K562 (cell line): Measurements from ENCODE around the gene HNRNPF. TPM values are rescaled to one million over a fixed set of nuclear protein-coding genes. Genes with fewer than 3 reads are reported as not detected.

Source experiments
- ATF1 ChIP-seq, 2 experiments: fragments of 450-650 bp in 1 of 2; IDR thresholded peaks; 2 replicates each; pipeline ENCODE4 v1.6.1; 2016; ENCODE audit warnings: missing compliant biosample characterization in 1 of 2, missing genetic modification characterization in 1 of 2
- BHLHE40 ChIP-seq: IDR thresholded peaks from 2 replicates; pipeline ENCODE4 v1.6.1; 2011; ENCODE audit warnings: low read length, improper control_type of control experiment
- CHAMP1 ChIP-seq: fragments of 450-650 bp; IDR thresholded peaks from 2 replicates; pipeline ENCODE4 v1.6.1; 2016; ENCODE audit warnings: mild to moderate bottlenecking
- CREB3L1 ChIP-seq: fragments of 450-650 bp; IDR thresholded peaks from 2 replicates; pipeline ENCODE4 v1.6.1; 2014; ENCODE audit warnings: low read depth, mild to moderate bottlenecking, moderate library complexity, borderline replicate concordance
- HOMEZ ChIP-seq: fragments of 250-450 bp; sonication (Bioruptor Pico); IDR thresholded peaks from 2 replicates; pipeline ENCODE4 v1.4.0; 2020; ENCODE audit warnings: mild to moderate bottlenecking, moderate library complexity
- MED1 ChIP-seq: sonication (generic); formaldehyde crosslinking; IDR thresholded peaks from 2 replicates; pipeline ENCODE4 v1.8.1; 2023; ENCODE audit warnings: missing genetic modification reagents, borderline replicate concordance
- MXI1 ChIP-seq: IDR thresholded peaks from 2 replicates; pipeline ENCODE4 v1.6.1; 2011; ENCODE audit warnings: low read depth, mild to moderate bottlenecking, improper control_type of control experiment, low read length
- PHF8 ChIP-seq: fragments of 200-600 bp; sonication (generic); IDR thresholded peaks from 2 replicates; pipeline ENCODE4 v1.6.1; 2012; ENCODE audit warnings: mixed run types, mild to moderate bottlenecking, inconsistent platforms, low read length, moderate library complexity, borderline replicate concordance
- RBM25 ChIP-seq: fragments of 200-400 bp; formaldehyde crosslinking; IDR thresholded peaks from 2 replicates; pipeline ENCODE4 v1.6.1; 2018; ENCODE audit warnings: low read length, low read depth, moderate library complexity; ENCODE audit not compliant: severe bottlenecking
- VEZF1 ChIP-seq: fragments of 200-800 bp; sonication (Bioruptor generic); IDR thresholded peaks from 2 replicates; pipeline ENCODE4 v1.6.1; 2017; ENCODE audit warnings: missing genetic modification characterization, missing compliant biosample characterization
- ZFP30 ChIP-seq: fragments of 250-450 bp; sonication (Bioruptor Pico); IDR thresholded peaks from 2 replicates; pipeline ENCODE4 v1.8.0; 2022; ENCODE audit warnings: moderate library complexity, mild to moderate bottlenecking, inconsistent platforms, borderline replicate concordance
- ZNF133 ChIP-seq: fragments of 250-450 bp; sonication (Bioruptor Pico); IDR thresholded peaks from 2 replicates; pipeline ENCODE4 v1.4.0; 2020; ENCODE audit warnings: mild to moderate bottlenecking
- ZNF507 ChIP-seq: conservative IDR thresholded peaks from 2 replicates; pipeline ENCODE4 v1.6.1; 2017; ENCODE audit warnings: missing genetic modification characterization, missing compliant biosample characterization
- polyA plus RNA-seq, 8 experiments: library from polyadenylated mRNA; depleted of rRNA in 4 of 8; stranded (reverse) in 5 of 8; unstranded in 3 of 8; fragments of >200 nt; fragmentation: Nextera tagmentation in 2 of 8; fragmentation: Illumina TruSeq in 1 of 8; extraction: Ambion mirVana in 2 of 8; extraction: Trizol in 1 of 8; gene quantifications; 2 replicates each; pipeline versions ENCODE4 v1.2.1 to v1.2.3, GENCODE V29; 2011 to 2014; ENCODE audit warnings: inconsistent platforms in 1 of 8, missing spikeins in 1 of 8
- total RNA-seq, 7 experiments: library from RNA; depleted of rRNA in 6 of 7; stranded (reverse); fragments of >200 nt in 6 of 7; fragmentation: Illumina TruSeq in 2 of 7; extraction: Trizol in 2 of 7; gene quantifications; 2 replicates each; pipeline versions ENCODE4 v1.2.1 to v1.2.3, GENCODE V29; 2011 to 2021; ENCODE audit warnings: low replicate concordance in 1 of 7

HNRNPF gene
- total and polyA plus RNA-seq, 9 of the 15 experiments (the other 6 are each of a cell fraction or from before 2014, with no cell fraction given): 192 to 489 (median 416) TPM

GRCh38 chr10:43371418-43371817 is 37.6 kb downstream of the HNRNPF start, which contains the start of gene FXYD4 (continued):
- TF ChIP-seq CHAMP1 (no peak), VEZF1 (CRISPR knock-in tag) (peak; percentile 41; the same call in 1 of the 2 replicates), ZNF133 (CRISPR knock-in tag) (no peak), ZNF507 (tag) (no peak), RBM25 (no peak), MED1 (CRISPR knock-in tag) (no peak), PHF8 (no peak), BHLHE40 (peak; percentile 49), ATF1 (CRISPR knock-in tag; IDR thresholded peaks at IDR 0.05) (no peak), ATF1 (tag; IDR thresholded peaks at IDR 0.05) (peak; percentile 39; the same call in 1 of the 2 replicates), ZFP30 (CRISPR knock-in tag) (no peak), HOMEZ (CRISPR knock-in tag) (no peak), CREB3L1 (no peak), MXI1 (peak; percentile 53; the same call in 1 of the 2 replicates)
